ENCODE measurements around the gene MSI1.

DNA sequence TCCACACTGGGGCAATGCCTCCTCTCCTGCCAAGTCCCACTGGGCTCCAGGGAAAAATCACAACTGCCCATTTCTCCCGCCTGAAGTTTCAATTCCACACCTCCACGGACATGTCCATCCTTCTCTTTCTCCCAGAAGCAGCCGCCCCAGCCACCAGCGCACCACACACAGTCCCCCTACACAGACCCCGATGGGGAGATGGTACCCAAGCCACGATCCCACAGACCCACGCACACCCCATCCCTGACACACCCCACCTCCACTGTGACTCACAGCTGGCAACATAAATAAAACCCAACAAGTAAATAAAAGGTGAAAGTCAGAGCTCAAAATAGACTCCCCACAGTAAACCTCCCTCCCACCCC, 2.6 kb downstream of the MSI1 start:
- TF ChIP-seq HNF4G (IDR thresholded peaks at IDR 0.05; ENCODE audit: borderline replicate concordance, low read depth, low read length) (no peak), HNF4G (CRISPR knock-in tag; IDR thresholded peaks at IDR 0.05; ENCODE audit: borderline replicate concordance, low read depth) (no peak), ZNF274 (CRISPR knock-in tag; IDR thresholded peaks at IDR 0.05) (no peak), MIER2 (CRISPR knock-in tag; IDR thresholded peaks at IDR 0.05) (no peak), GLMP (CRISPR knock-in tag; IDR thresholded peaks at IDR 0.05; ENCODE audit: borderline replicate concordance) (no peak), GMEB2 (CRISPR knock-in tag; IDR thresholded peaks at IDR 0.05; ENCODE audit: low read depth) (no peak), ZNF639 (CRISPR knock-in tag; conservative IDR thresholded peaks at IDR 0.05) (no peak), ZNF724P (CRISPR knock-in tag; IDR thresholded peaks at IDR 0.05; ENCODE audit: borderline replicate concordance) (no peak), ZNF674 (CRISPR knock-in tag; IDR thresholded peaks at IDR 0.05; ENCODE audit: low read depth) (no peak), FOXM1 (CRISPR knock-in tag; IDR thresholded peaks at IDR 0.05) (no peak), JUN (CRISPR knock-in tag; IDR thresholded peaks at IDR 0.05) (no peak), ZNF234 (CRISPR knock-in tag; conservative IDR thresholded peaks at IDR 0.05) (no peak)
- TF ChIP-seq, protein P1, sequence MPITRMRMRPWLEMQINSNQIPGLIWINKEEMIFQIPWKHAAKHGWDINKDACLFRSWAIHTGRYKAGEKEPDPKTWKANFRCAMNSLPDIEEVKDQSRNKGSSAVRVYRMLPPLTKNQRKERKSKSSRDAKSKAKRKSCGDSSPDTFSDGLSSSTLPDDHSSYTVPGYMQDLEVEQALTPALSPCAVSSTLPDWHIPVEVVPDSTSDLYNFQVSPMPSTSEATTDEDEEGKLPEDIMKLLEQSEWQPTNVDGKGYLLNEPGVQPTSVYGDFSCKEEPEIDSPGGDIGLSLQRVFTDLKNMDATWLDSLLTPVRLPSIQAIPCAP (CRISPR knock-in tag; IDR thresholded peaks at IDR 0.05; ENCODE audit: low read depth) = no peak
